GM21619 (cell line): ENCODE measurements around the gene UGT1A7.

ENCODE experiments used
- ATAC-seq: cut with Tn5 transposase; IDR thresholded peaks from one replicate; pipeline ENCODE4 v1.9.1; 2021; ENCODE audit not compliant: unreplicated experiment

UGT1A7 gene

DNA sequence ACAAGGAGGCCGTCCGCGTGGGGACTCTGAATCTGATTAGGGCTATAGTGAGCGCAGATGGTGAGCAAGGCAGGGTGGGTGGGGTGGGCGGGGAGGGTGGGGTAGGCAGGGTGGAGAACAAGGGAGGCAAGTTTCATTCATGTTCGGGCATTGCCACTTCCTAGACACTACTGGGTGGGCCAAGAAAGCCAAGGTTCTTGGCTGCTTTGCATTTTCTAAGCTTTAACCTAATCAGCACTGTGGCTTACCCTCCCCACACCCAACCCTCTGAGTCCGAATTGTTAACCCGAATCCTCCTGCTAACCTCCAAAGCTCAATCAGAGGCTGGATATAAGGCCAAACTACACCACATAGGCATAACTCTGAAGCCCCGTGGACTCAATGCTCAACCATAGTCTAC is 114.6 kb downstream of the UGT1A7 start:
- no peak for ATAC-seq

DNA sequence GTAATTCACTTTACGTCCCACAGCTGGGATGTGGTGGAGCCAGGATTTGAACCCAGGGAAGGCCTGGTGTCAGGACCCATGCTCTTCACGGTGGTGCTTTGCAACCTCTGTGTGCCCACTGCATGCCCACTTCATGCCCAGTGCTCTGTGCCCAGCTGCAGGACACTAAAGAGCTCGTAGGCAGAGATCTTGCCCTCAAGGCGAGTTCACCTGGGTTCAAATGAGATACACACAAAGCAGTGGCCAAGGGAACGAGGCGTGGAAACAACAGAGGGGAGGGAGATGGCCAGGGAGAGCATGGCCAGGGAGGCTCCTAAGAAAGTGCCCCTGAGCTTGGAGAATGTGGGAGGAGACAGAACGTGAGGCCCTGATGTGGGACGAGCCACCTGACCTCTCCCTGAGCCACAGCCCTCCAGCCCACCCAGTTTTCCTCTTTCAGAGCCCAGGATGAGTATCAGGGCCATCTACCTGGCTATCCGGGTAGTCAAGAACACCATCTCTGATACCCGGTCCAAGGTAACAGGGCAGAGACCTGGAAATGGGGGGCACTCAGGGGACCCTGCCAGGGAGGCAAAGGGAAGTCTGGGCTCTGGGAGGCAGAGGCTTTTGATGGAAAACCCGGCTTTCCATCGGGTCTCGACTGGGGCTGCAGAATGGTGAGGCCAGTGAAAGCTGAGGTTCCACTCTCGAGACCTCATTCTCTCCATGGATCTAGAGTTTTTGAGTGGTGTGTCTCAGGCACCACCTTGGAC is 116.8 kb downstream of the UGT1A7 start:
- no peak for ATAC-seq

GRCh38 chr2:233799087-233799665 is 117.5 kb downstream of the UGT1A7 start:
- ATAC-seq = no peak

- ATAC-seq = no peak
These were observed 118.0 kb downstream of the UGT1A7 start for GRCh38 chr2:233799716-233800115.

DNA sequence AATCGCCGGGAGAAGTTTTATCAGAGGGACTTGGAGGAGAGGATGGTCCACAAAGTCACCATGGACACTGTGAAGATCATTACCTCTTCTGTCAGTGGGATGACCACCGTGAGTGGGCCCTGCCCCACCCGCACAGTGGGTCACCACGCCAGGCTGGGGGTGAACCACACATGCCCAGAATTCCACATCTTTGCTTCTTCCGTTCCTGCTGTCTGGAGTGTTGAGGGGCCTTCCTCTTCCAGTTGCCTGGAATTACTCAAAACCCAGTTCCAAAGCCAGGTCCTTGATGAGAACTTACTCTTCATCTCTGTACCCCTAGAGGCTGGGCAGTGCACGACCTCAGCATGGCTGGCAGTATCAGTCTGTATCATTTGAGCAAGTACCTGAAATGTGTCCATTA is 118.5 kb downstream of the UGT1A7 start:
- ATAC-seq = no peak

GRCh38 chr2:233801357-233802131 is 119.8 kb downstream of the UGT1A7 start:
- no peak for ATAC-seq

DNA sequence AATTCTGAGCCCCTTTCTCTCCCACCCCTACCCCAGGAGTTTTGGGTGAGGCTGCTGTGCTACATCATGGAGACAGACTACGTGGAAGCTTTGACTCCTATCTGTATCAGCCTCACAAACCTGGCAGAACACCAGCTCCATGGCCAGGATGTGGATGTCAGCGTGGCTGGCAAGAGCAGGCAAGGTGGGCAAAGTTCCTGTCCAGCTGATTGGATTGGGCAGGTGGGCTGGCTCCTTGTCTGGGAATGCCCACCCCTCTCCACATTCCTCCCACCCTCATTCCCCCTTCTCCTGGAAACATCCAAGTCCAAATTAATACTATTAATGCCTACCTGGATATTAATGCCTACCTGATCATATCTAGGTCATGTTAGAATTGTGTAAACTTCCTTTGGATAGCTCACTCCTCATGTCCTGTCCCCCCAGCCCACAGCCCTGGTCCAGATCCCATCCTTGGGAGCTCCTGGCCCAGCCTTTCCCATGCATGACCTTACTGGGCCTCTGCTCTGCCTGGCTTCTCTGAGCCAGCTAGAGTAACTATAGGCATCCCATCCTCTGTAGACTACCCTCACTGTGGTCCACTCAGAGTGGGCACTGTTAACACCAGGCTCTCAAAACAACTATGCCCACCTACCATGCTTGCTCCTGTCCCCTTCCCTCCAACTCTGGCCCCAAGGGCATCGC is 120.6 kb downstream of the UGT1A7 start:
- no peak for ATAC-seq

DNA sequence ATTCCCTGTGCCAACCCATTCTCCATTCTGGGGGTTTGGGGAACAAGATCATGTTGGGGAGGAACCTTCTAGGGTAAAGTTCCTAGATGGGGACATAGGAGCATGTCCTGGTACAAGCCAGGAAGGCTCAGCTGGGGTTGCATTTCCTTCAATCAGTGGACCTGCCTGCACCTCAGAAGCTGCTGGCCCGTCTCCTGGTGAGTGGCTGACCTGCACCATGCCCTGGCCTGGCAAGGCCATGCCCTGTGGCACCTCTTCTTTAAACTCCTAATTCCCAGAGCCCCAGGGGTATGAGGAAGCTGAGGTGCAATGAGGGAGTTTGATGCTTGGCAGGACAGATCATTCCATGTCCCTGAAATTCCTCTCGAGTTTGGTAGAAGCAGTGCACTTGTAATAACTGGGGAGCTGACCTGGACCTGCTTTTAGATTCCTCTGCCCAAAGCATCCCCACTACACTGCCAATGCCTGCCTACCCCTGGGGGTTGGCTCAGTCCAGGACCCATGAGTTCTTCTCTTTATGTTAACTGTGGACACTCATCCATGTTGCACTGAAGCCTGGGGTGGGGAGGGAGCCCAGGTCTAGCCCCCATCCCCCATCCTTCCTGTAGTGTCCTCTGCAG is 121.7 kb downstream of the UGT1A7 start:
- ATAC-seq = no peak

GRCh38 chr2:233803994-233804393 is 122.3 kb downstream of the UGT1A7 start:
- no peak for ATAC-seq

GRCh38 chr2:233807215-233807865 is 125.6 kb downstream of the UGT1A7 start:
- no peak for ATAC-seq

- no peak for ATAC-seq
These were observed 126.5 kb downstream of the UGT1A7 start for GRCh38 chr2:233807966-233808935.

GRCh38 chr2:233810385-233810784 is 128.7 kb downstream of the UGT1A7 start:
- ATAC-seq = no peak

DNA sequence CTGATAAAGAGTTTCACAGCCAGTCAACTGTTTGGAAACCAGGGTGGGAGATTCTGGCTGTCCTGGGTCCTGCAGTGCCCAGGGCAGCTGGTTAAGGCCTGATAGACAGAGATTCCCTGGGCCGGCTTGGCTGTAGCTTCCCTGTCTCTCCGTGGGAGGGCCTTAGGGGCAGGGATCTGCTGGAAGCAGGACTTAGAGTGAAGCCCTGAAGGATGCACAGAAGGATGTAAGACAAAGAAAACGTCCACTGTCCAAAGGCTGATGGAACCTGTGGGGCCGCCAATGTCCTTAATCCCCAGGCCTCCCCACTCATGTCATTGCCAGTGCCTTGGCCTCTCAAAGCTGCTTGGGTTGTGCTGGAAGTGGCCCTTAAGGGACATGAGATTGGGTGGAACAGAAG is 129.4 kb downstream of the UGT1A7 start:
- ATAC-seq = no peak

DNA sequence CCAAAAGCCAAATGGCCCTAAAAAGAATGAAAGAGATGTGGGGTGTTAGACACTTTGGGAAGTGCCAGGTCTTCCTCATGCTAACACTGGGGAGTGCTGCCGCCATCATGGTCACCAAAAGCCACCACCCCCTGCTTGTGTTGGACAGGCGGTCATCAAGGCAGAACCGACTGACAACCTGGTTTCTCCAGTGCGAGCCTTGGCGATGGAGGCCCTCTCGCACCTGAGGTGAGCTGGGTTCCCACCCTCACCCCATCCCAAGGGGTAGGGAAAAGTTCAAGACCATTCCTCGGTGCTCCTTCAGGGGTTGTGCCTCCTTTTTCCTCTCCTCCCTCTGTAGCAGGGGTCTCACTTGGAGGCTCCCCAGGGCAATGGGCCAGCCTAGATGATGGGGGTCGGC is 130.0 kb downstream of the UGT1A7 start:
- no peak for ATAC-seq

DNA sequence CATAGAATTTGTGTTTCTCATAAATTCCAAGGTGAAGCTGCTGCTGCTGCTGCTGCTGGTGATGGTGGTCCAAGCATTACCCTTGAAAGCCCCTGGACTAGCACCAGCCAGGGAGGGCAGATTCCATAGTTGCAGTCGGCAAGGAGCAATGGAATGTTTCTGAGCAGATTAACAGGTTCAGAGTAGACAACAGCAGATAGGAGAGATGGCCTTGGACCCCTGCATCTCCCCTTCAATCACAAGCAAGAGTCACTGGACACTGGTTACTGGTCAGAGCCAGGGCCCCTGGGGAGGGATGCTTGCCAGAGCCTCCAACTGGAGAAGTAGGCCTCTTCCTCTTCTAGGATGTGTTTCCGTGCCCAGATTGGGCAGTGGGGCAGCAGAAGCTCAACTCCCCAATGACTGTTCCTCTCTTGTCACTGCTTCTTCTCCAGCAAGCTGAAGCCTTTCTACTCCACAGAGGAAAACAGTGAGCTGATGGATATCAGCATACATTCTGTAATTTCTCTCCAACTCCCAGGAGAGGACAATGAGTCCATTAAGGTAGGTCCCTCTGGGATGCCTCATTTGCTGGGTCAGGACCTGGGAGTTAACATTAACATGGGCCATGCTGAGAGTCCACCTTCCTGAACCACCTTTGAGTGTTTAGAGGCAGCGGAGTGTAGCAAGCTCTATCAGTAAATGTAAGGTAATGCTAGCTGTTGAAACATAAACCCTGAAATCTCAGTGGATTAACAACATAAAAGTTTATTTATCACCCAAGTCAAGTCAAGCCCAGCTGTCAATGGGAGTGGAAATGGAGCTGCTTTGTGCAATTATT is 131.7 kb downstream of the UGT1A7 start:
- no peak for ATAC-seq

DNA sequence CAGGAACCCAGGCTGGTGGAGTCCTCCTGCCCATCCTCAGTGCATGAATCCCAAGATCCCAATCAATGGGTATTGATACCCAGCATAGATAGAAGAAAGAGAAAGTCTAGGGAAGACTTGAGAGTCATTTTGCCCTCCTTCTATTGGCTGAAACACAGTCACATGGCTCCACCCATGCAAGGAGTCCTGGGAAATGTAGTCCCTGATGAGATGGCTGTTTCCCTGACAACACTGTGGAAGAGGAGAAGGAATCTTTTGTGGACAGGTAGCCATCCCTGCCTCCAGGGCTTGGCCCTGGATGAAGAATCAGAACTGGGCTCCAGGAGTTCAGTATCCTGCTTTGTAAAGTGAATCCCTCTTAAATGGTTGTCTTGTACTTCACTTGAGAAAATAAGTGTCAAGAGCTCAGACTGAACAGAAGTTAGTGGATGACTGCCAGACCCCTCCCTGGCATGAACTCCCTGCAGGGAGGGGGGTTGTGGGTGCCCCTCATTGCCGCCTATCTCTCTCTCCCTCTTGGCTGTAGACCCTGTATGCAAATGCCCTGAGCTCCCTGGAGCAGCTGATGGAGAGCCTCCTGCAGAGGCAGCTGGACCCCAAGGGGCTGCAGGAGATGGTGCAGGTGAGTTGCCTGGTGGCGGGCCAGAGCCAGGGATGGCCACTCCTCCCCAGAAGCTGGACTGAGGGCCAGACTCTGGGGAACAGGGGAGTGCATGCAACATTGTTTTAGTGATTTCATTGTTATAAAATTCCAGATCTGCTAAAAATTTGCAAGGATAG is 132.5 kb downstream of the UGT1A7 start:
- ATAC-seq = no peak

- ATAC-seq = no peak
These were observed 134.2 kb downstream of the UGT1A7 start for GRCh38 chr2:233815861-233816260.

DNA sequence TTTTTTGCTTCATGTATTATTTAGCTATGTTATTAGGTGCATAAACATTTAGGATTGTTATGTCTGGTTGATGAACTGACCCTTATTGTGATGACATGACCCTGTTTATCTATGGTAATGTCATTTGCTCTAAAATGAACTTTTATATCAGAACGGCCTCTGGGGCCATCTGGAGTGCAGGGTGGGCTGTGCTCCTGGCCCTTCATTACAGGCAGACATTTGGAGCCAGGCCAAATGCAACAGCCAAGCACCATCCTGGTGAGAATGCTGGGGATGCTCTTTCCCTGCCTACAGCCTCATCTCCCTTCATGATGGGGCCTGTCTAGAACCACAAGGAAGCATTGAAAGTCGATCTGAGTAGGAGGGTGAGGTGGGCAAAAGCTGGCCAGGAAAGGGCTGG is 134.6 kb downstream of the UGT1A7 start:
- no peak for ATAC-seq
